ENCODE results near the gene BCR. TPM values are rescaled to one million over a fixed set of nuclear protein-coding genes. Genes with fewer than 3 reads are reported as not detected.

Gene BCR
- total and polyA plus RNA-seq, 2 of the 8 experiments (the other 6 are each of a cell fraction or from before 2014, with no cell fraction given) = 66.7 to 130 TPM

GRCh38 chr22:23246982-23247766 lies 66.9 kb downstream of the BCR start (continued):
- TF ChIP-seq CHD7 (IDR thresholded peaks at IDR 0.05; ENCODE audit: insufficient replicate concordance, low read length) (no peak), KDM1A (IDR thresholded peaks at IDR 0.05; ENCODE audit: borderline replicate concordance, low read length) (no peak), GTF2F1 (IDR thresholded peaks at IDR 0.05; ENCODE audit: borderline replicate concordance, low read depth, low read length) (no peak), SIRT6 (IDR thresholded peaks at IDR 0.05; ENCODE audit: low read length) (no peak), SIN3A (conservative IDR thresholded peaks at IDR 0.05 in 1 of 2, IDR thresholded peaks at IDR 0.05 in 1 of 2; ENCODE audit: low read depth in 1 of 2, low read length in 2 of 2) (no peak), MAFK (IDR thresholded peaks at IDR 0.05; ENCODE audit: low read depth, low read length) (no peak)

Data from H1 (cell line).